Stimulated activated CD4-positive, alpha-beta T cell treated with anti-CD3 and anti-CD28 coated beads, TNF-alpha, amount 100 ng/mL, for 48 hours (primary cell): Measurements from ENCODE around the gene CACNA2D2.

Experiments used
- DNase-seq, 3 donors: peaks; one replicate each; pipeline ENCODE4 v3.0.0-alpha.2; 2020; ENCODE audit warnings: low read depth in 3 of 3

CACNA2D2 gene

DNA sequence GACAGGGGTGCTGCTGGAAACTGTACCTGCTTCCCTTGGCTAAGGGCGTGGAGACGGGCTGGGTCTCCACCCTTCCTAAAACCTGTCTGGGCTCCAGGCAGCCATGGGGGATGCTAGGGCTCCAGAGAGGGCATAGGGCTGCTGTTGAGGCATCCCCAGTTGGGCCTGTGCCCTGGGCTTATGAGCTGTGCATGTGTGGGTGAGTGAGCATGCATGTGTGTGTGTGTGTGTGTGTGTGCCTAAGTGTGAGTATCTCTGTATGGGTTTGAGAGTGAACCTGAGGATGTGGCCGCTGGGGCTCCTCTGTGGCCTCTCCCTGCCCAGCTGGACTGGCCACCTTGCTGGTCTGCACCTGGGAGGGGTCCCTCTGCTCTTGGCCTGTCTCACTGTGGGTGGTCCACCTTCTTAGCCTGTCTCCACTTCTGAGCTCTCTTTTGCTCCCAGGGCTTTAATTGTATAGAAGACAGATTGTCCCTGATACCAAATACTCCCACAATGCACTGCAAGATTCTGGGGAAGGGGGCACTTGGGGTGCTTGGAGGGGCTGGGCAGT, 132.2 kb downstream of the CACNA2D2 start:
- no peak for DNase-seq

DNA sequence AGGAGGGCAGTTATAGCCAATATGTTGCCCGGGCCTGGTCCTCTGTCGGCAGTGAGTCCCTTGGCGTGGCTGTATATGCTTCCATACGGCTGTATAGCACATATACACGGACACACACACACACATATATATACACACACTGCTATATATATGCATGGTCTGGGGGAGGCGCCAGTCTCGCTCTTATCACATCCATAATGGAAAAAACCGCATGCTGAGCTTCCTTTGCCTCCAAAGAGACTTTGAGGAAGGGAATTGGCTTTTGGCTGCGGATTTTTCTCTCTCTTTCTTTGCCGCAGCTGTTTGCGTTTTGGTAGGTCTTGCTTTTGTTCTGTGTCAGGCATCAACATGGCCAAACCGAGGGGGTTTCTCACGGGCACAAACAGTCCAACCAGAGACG, 132.8 kb downstream of the CACNA2D2 start:
- no peak for DNase-seq

- DNase-seq: no peak
Measured at GRCh38 chr3:50369012-50369670, 134.3 kb downstream of the CACNA2D2 start.

GRCh38 chr3:50365842-50366220, 137.6 kb downstream of the CACNA2D2 start:
- DNase-seq: no peak

- DNase-seq: peak; percentile 88 to 95 (median 89)
Measured at GRCh38 chr3:50365080-50365841, 138.2 kb downstream of the CACNA2D2 start.

- no peak for DNase-seq
Measured at GRCh38 chr3:50364573-50365079, 138.8 kb downstream of the CACNA2D2 start.

DNA sequence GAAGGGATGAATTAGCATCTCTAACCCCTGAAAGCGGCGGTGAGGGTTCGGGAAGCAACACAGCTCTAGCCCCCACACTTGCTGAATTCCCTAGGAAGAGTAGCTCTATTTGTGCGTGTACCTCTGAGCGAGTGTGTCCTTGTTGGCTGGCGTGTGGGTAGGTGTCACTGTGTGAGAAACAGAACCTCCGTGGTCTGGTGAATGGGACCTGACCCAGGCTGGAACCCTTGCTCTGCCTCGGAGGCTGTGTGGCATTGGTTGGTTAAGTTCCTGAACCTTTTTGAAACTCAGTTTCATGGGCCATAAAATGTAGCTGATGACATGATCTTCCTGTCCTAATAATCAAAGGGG, 143.7 kb downstream of the CACNA2D2 start:
- no peak for DNase-seq

GRCh38 chr3:50358911-50359759, 144.3 kb downstream of the CACNA2D2 start, which contains the start of gene TMEM115:
Gene TMEM115, minus strand, starts transcription at chr3:50359521. Its CDS starts 458 bp downstream, at chr3:50359063.
- peak; percentile 88 to 94 (median 94) for DNase-seq

GRCh38 chr3:50358355-50358910, 145.0 kb downstream of the CACNA2D2 start:
- DNase-seq: no peak

- DNase-seq: no peak
Measured at GRCh38 chr3:50357481-50357880, 146.0 kb downstream of the CACNA2D2 start.

GRCh38 chr3:50356553-50356952, 146.9 kb downstream of the CACNA2D2 start:
- DNase-seq: no peak

- DNase-seq: no peak
Measured at GRCh38 chr3:50355829-50356552, 147.4 kb downstream of the CACNA2D2 start.

GRCh38 chr3:50354850-50355249, 148.6 kb downstream of the CACNA2D2 start:
- DNase-seq: no peak

DNA sequence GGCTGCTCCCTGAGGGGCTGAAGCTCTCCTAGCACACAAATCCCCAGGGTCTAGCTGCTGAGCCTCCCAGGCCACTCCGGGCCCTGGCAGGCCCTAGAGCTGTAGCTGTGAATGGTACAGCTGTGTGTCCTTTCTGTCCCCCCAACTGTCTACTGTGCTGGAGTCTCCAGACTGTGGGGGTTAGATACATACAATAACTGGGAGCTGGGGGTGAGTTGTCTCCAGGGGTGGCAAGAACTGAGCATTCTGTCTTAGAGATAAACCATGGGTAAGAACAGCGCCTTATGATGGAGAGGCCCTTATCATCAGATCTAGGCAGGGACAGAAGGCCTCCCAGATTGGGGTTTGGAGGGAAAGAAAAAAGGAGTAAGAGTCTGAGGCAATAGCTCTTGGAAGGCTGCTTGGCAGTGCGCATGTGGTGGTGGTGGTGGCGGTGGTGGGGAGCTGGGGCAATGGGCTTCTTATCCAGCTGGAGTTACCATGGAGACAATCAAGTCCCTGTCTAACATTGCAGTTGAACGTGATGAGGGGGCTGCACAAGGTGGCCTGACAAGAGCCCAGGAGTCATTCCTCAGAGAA, 149.2 kb downstream of the CACNA2D2 start:
- DNase-seq: no peak

DNA sequence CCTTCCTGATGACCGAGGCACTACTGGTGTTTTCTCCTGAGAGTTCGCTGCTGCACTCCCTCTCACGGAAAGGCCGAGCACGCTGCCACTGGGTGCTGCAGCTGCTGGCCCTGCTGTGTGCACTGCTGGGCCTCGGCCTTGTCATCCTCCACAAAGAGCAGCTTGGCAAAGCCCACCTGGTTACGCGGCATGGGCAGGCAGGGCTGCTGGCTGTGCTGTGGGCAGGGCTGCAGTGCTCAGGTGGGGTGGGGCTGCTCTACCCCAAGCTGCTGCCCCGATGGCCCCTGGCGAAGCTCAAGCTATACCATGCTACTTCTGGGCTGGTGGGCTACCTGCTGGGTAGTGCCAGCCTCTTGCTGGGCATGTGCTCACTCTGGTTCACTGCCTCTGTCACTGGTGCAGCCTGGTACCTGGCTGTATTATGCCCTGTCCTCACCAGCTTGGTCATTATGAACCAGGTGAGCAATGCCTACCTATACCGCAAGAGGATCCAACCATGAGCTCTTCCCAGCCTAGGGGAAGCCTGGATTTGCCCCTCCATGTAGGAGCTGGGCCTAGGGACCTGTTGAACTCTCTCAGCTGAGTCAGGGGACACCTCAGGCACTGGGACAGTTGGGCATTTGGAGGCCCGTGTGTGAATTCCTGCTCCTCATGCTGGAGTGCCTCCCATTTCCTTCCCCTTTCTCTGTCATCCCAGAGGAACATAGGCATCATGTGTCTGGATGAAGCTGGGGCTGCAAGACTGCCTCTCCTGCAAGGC, 150.0 kb downstream of the CACNA2D2 start:
- DNase-seq: no peak

DNA sequence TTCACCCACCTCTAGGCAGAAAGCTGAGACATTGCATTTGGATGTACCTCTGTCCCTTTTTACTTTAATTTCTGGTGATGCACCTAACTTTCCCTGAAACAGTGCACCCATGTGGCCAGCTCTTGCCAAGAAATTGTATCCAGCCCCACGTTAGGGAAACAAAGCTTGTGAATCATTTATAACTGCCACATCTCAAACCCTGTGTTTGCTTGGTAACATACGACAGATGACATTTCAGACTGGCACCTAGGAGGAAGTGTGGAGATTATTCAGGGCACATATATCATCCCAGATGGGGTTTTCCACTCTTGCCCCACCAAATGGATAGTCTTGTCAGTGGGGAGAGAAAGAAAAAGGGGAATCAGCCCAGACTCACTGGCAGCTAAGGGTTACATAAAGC, 150.7 kb downstream of the CACNA2D2 start:
- DNase-seq: no peak

DNA sequence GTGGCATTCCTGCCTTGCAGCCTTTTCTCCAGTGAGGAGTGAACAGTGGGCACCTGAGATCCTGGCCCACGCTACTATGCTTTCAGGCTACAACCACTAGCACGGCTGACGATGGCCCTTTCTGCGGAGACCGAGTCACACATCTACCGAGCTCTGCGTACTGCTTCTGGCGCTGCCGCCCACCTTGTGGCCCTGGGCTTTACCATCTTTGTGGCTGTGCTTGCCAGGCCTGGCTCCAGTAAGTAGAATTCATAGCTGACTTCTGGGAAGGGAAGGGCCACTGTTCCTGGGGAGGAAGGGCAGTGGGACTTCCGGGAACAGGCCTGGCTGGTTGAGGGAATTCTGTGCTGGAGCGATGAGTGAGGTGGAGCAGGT, 152.1 kb downstream of the CACNA2D2 start:
- no peak for DNase-seq

DNA sequence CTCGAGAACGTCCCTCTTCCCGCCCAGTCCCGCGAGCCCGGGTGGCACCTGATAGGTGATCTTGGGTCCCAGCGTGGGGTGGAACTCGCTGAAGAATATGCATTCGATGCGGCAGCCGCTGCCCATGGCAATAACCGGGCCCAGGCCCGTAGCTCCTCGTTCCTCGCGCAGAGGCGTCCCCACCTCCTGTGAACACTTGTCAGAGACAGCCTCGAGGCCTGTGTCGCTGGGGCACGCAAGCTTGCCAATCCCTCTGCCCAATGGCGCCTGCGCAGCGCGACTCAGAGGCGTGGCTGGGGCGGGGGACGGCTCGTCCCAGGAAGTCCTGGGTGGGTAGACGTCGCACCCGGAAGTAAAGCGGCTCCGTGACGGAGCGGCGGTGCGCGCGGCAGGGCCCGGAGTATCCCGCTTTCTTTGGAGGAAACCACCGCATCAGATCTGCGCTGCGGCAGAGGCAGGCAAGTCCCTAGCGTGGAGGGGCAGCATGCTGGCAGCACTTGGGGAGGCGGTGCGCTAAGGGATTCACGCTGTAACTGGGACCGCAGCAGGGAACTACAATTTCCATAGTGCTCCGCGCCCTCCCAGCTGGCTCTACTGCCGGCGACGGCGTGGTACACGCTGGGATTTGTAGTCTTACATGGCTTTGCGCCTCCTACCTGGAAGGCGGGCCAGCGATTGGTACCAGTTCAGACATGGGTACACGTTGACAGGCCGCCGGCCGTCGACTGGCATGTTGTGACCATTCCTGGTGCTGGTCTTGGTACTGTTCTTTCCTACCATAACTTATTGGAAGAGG, 152.7 kb downstream of the CACNA2D2 start, which contains the start of the genes CYB561D2 and NPRL2:
TSS of gene CYB561D2 (plus strand) at position 336 of the 796 bp plus-strand sequence. CDS start 572 bp downstream, outside the sequence.
TSS of gene NPRL2 (minus strand) at position 249 of the 796 bp plus-strand sequence. CDS start at position 126, 123 bp downstream.
- DNase-seq: peak; percentile 96 to 99 (median 96)

DNA sequence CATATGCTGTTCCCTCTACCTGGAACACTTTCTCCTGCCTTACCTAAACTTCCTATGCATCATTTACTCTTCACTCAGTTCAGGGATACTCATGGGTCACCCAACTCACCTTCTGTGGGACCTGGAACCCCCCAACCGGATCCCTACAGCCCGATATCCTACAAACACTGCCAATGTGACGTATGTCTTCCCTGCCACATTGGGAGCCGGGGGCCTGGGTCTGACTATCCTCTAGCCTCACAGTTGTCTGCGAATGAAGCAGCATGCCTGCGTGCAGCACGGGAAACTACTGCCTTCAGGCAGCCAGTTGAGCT, 153.3 kb downstream of the CACNA2D2 start:
- DNase-seq: no peak
